NCI-H128 (cell line): ENCODE data around the gene TLR8.
A peak's percentile ranks its signal among the peaks of the same experiment; 100 is the strongest.
"Not testable (repeated sequence)": the region's sequence is repeated elsewhere in the genome, so short reads cannot be mapped to it uniquely, and the experiment has no call there.

ENCODE experiments used
- DNase-seq: peaks from one replicate; lab custom pipeline; 2025; ENCODE audit not compliant: unreplicated experiment; lab: John Stamatoyannopoulos, UW

The TLR8 gene

DNA sequence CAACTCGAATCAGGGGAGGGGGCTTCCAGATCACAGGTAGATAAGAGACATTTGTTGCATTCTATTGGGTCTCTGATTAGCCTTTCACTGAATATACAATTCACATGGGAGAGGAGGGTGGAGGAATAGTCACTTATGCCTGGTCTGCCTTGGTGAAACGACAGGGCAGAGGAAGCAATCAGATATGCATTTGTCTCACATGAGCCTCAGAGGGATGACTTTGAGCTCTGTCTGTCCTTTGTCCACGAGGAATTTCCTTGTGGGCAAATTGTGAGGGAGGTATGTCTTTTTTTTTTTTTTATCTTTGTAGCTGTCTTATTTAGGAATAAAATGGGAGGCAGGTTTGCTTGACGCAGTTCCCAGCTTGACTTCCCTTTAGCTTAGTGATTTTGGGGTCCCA lies 40.0 kb downstream of the TLR8 start:
- DNase-seq: no peak

DNA sequence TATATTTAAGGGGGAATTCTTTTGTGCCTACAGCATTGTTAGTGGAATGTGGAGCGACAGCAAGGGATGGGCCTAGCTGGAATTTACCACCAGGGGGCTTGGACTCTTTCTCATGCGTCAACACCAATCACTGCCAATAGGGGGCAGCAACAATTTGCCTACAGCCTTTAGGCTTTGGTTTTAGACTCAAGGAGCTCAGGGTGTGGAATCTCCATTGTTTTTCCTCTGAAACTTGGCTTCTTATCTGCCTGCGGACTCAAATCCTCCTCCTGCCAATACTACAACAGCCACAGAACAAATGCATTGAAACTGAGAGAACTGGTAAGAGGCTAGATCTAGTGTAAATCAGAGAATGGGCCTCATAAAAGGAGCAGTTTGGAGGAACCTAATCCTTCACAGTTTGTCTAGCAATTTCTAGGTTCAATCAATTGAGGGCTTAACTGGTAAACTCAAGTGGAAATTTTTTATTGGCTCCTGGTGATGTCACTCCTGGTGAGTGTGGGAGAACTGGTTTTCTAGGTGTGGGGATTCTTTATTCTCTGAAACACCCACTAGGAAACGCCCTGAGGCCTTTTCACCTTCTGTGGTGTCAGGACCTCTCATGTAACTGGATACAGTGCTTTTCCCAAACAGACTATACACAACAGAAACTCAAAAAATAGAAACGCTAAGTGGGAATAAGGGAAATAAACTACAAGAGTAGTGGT lies 40.6 kb downstream of the TLR8 start:
- DNase-seq: peak; percentile 41

DNA sequence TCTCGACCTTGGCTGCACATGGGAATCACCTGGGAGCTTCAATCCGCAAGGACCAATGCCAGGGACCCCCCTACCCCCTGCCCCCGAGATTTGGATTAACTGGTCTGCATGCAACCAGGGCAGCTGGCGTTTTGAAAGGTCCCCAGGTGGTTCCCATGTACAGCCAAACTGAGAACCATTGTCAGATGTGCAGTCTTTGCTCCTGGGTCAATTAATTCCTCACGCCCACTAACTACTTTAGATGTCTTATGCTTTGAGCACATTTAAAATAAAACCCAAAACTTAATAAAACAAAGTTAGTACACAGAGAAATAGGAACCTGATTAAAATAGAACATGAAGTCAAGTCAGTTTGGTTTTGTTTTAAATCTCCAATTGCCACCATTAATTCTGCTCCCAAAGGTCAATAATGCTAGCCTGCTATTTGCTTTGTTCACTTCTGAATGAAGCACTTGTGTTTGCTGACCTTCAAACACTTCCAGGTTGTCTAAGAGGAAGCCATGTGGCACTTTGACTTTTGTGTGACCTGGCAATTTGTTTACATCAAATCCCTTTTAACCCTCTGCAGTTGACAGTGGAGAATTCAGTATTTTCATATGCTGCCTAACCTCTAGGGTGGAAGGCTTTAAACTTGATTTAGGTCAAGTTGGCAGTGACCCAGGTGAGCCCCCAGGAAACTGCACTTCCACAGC lies 41.3 kb downstream of the TLR8 start:
- no peak for DNase-seq

DNA sequence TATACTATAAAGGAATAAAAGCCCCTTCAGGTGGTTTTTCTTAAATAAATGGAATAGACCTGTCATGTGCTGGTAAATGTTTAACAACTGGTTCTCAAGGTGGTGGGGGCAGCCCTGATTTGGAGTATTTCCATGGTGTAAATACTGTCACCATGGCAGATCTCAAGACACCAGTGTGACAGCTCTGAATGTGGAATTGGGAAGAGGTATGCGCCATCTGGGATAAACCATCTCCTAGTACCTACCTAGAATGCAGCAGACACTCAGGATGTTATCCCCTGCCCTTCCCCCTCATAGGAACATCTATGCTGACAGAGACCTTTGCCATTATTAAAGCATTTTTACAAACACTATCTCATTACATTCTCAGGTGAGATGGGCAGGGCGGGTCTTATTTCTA lies 42.1 kb downstream of the TLR8 start:
- DNase-seq: no peak

DNA sequence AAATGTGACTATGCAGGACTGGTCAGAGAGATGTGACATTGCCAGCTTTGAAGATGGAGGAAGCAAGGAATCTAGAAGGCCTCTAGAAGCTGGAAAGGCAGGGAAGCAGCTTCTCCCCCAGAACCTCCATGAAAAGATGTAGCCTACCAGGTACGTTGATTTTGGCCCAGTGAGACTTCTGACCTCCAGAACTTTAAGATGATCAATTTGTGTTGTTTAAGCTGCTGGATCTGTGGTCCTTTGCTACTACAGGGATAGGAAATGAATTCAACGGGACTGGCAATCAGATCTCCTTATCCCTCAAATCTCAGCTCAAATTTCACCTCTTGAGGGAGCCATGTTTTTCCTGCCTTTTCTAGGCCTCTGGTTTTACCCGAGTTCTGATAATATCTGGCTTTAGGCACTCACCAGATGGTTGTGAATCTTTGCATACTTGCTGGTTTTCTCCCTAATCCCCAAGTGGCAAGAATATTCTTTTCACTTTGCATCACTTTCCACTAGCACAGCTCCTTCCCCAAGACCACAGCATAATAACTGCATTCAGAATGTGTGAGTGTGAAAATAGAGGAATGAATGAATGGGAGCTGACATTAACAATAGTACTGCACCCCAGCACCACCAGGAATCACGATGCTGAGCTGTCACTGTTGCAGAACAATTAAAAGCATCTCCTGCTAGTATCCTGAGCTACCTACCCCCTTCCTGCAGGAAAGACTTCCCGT lies 42.9 kb downstream of the TLR8 start:
- DNase-seq: no peak

DNA sequence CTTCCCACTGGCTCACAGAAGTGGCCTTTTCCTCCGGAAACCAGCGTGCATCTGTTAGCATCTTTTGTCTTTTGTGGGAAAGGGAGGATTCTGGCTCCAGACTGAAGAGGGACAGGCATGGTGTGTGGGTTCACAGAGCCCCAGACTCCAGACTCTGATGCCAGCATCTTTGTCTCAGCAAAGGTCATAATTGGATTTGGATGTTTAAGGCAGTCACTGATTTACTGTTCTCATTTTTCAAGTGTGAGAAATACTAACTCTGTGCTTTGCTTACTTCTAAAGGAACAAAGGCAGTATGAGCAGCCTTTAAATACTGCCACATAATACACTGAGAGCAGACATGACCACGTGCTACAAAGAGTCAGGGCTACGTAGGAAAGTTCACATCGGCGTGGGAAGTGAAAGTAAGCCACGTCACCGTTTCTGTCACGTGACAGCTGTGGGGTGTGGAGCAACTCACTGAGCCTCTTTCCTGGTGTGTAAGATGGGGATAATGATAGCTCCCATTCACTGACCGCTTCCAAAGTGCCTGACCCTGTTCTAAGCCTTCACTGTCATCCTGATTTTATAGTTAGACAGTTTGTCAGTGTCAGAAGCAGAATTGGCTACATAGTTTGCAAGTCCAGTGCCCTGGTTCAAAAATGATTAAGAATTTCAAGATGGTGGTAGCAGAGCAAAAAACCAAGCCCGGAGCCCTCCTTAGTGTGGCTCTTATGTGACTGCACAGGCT lies 43.7 kb downstream of the TLR8 start:
- DNase-seq: no peak

DNA sequence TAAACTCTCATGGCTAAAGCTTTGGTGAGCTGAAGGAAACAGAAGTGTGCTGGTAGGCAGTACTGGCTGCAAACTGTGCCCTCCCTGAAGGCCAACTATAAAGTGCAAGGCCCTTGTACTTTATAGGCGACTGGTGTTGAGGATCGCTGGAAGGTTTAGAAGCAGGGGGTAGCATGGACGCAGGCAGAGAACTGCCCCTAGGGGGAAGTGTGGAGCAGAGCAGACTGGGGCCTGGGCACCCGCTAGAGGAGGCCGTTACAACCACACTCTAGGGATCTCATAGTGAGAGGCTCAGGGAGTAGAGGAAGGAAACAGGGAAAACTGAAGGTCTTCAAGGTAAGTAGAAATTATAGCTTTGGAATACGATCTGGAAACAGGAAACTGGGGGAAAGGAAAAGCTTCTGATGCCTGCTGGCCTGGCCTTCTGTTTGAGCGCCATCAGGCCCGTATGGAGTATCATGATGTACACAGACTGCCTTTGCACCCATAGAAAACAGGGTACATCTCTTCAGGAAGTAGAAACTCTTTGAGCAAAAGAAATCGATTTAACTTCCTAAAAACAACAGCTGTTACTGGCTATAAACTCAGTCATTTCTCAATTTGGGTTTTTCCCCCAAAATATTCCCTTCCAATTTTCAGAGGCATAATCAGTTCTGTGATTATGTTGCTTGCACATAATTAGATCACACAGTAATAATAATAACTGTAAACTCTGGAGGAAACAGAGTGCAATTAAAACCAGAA lies 44.6 kb downstream of the TLR8 start:
- no peak for DNase-seq

DNA sequence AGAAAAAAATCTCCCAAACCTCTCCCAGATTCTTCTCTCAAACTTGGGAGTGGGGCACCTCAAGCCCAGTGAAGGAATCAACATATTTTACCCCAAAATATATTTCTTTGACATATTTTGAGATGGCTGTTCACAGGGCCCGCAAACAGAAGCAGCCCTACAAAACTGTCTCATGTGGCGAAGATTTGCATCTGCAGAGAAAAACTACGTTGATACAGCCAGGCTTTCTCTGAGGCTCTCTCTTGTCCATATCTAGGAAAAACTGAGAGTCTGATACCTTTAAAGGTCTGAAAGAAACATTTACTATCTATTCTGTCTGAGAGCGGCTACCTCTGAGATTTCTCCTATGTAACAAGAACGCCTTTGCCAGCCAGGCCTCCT lies 45.2 kb downstream of the TLR8 start:
- no peak for DNase-seq

DNA sequence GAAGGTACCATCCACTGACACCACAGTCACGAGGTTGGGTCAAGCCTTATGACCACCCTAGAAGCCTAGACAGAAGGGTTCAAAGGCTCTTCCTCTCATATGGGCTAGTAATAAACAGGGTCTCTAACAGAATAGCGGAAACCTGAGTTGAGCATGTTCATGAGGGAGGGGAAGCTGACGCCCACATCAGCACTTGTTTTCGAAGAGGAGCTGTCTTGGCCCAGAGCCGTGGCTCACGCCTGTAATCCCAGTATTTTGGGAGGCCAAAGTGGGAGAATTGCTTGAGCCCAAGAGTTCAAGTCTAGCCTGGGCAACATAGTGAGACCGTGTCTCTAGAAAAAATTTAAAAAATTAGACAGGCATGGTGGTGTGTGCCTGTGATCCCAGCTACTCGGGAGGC lies 47.0 kb downstream of the TLR8 start:
- no peak for DNase-seq

DNA sequence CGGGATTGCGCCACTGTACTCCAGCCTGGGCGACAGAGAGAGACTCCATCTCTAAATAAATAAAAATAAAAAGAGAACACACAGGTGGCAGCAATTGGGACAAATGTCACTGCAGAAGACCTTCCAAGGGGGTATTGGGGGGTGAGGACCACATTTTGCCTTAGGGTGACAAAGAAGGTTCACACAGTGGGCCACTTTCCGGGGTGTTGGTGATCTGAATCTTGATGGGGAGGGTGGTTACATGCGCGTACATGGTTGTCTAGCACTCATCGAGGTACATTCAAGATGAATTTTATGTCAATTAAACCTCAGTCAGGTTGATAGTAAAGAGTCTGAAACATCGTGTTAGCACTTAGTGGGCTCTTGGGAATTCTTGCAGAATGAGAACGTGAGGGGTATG lies 48.0 kb downstream of the TLR8 start:
- no peak for DNase-seq

DNA sequence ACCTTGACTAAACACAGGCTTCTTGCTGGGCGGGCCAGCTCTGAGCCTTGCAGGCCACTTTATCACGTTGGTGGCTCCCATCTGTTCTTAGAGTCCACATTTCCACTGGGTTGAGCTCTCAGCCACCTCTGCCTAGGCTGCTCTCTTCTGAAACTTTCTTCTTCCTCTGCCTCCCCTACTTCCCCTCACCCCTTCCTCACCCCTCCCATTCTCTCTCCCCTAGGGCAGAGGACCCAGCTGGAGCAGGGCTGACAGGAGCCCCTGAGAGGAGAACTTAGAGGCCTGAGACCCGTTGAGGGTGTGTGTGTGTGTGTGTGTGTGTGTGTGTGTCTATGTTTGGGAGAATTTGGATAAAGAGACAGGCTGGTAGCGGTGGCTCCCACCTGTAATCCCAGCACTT lies 48.6 kb downstream of the TLR8 start:
- no peak for DNase-seq

DNA sequence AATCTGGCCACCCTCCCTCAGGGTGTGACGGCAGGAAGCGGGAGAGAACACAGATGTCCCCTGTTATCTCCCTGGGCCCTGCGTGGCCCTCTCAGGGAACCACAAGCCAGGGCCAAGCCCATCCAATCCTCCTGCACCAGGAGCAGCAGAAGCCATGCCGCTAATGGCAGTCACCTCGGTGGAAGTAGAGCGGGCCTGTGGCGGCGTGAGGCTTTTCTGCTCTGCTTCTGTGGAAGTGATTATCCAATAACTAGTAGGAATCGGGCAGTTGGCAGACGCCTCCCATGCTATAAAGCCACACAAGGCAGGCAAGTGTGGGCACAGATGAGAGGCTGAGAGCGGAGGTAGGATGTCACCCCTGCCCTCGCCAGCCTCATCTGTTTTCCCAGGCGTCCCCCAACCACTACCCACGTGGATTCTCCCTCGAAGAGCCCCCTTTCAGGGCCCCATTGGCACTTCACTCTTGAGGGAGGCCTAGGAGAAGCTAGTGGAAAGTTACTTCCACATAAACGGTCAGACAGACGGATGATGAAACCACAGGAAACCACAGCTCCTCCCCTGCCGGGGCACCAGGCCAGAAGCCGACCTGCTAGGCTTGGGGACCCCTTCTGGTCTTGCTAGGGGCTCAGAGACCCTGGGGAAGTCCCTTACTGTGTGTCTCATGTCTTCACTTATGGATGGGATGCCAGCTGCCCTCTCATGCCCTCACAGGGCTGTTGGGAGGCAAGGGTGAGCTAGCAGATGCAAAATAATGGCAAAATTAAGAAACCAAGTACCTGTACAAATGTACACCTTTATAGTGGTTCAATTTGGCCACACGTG lies 49.7 kb downstream of the TLR8 start:
- no peak for DNase-seq

DNA sequence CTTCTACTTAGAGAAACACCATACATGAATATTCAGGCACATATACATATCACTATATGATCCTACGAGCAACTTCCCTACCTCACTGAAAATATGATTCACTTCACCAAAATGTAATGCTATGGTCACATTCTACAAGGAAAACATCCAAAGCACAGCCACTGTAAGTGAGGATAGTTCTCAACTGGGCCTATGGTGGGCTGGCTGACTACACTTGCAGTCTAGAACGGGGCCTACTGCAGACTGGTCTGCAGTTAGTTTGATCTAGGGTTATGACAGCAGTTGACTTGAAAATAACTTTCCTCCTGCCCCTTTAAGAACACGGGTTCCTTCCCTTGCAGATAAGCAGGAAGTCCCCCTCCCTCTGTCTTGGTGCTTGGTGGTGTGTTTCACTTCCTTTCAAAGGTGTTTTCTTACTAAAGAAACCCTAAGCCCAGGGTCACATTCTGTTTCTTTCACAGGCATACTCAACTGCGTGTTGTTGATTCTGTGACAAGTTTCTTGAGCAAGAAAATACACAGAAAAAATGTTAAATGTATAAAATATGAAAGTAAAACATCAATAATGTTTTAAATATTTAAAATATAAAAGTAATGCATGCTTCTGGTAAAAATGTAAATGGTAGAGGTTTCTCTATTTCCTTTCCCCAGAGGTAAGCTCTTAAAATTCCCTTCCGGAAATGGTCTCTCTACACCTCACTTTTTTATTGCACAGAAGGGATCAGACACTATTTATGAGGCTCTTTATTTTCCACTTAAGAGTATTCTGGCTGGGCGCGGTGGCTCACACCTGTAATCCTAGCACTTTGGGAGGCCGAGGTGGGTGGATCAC lies 50.5 kb downstream of the TLR8 start:
- DNase-seq: no peak

DNA sequence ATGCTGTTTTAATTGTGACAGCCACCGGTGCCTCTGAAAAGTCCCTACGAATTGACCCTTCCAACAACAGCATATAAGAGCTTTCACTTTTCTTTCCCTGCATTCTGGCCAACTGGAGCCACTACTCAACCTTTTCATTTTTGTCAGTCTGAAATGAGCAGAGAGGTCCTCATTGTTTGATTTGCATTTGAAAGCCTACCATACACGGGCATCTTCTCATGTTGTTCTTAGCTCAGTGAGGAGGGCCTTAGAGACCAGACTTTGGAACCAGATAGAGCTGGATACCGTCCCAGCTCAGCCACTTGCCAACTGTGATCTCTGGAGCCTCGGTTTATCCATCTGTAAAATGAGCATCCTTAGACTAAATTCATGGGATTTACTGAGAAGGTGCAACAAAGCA lies 51.6 kb downstream of the TLR8 start:
- DNase-seq: no peak

DNA sequence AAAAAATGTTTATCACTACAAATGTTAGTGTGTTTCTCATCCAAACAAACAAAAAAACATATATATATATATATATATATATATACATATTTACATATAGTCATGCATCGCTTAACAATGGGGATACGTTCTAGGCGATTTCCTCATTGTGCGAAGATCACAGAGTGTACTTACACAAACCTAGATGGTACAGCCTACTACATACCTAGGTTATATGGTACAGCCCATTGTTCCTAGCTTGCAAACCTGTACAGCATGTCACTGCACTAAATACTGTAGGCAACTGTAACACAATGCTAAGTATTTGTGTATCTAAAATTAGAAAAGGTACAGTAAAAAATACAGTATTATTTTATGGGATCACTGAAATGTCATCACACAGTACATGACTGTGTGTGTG lies 52.0 kb downstream of the TLR8 start:
- DNase-seq: no peak

DNA sequence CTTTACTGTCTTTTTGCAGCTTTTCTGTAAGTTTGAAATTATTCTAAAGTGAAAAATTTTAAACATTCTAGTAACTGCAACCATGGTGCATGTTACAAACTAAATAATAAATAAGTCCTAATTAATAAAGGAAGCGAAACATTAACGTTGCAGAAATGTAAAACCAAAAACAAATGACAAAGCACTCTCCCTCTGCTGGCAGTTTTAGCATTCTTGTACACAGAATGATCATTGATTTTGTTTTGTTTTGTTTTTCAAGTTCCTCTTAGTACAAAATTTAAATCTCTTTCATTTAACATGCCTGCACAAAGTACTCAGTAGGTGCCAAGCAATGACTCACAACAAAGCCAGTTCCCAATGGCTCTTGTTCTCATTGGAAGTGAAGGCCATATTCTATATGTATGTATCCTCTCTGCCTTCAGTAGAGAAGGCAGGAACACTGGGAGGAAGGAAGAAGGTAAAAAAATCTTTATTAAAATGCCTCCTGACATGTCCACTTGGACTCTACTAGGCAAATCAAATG lies 54.8 kb downstream of the TLR8 start:
- DNase-seq: no peak

DNA sequence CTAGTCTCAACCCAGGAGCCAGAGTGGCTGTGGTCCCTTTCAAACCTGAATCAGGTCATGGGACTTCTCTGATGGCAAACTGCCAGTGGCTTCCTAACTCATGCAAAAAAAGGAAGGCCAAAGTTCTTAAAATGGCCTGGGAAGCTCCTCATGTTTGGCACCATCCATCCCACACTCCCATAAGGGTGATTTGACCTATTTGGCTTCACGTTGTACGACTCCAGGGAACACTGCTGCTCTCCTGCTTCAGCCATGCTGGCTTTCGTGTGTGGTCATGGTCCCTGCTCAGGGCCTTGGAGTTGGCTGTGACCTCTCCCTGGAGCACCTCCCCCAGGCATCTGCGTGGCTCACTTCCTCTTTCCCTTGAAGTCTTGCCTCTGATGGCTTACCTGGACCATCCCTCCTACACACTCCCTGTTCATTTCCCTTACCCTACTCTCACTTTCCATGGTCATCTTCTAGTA lies 55.7 kb downstream of the TLR8 start:
- no peak for DNase-seq

DNA sequence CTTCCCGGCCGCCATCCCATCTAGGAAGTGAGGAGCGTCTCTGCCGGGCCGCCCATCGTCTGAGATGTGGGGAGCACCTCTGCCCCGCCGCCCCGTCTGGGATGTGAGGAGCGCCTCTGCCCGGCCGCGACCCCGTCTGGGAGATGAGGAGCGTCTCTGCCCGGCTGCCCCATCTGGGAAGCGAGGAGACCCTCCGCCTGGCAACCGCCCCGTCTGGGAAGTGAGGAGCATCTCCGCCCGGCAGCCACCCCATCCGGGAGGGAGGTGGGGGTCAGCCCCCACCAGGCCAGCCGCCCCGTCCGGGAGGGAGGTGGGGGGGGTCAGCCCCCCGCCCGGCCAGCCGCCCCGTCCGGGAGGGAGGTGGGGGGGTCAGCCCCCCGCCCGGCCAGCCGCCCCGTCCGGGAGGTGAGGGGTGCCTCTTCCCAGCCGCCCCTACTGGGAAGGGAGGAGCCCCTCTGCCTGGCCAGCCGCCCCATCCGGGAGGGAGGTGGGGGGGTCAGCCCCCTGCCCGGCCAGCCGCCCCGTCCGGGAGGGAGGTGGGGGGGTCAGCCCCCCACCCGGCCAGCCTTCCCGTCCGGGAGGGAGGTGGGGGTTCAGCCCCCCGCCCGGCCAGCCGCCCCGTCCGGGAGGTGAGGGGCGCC lies 56.9 kb downstream of the TLR8 start:
- not testable (repeated sequence) for DNase-seq
